Peyer's patch (tissue), 4 donors: ENCODE results near the gene CYB5RL. TPM values are rescaled to one million over a fixed set of nuclear protein-coding genes. Genes with fewer than 3 reads are reported as not detected.

Source experiments
- DNase-seq, 3 donors: peaks; one replicate each; pipeline ENCODE4 v3.0.0-alpha.2; 2017 to 2019
- H3K27ac ChIP-seq, 4 donors: fragments of 200-600 bp; sonication (generic); one replicate each; pipeline ENCODE4 v1.5.1; 2016 to 2019
- H3K27me3 ChIP-seq, 2 donors: fragments of 200-600 bp; sonication (generic); one replicate each; pipeline ENCODE4 v1.5.1; 2019
- H3K36me3 ChIP-seq, 3 donors: fragments of 200-600 bp; sonication (generic); one replicate each; pipeline ENCODE4 v1.5.1; 2016 to 2019
- H3K4me1 ChIP-seq, 4 donors: fragments of 200-600 bp; sonication (generic); one replicate each; pipeline ENCODE4 v1.5.1; 2016 to 2019
- H3K4me3 ChIP-seq, 4 donors: fragments of 200-600 bp; sonication (generic); 1 replicate in 3 of 4; 2 replicates in 1 of 4; pipeline ENCODE4 v1.5.1; 2016 to 2019; ENCODE audit warnings: mild to moderate bottlenecking in 1 of 4
- H3K9me3 ChIP-seq, 4 donors: fragments of 200-600 bp; sonication (generic); one replicate each; pipeline ENCODE4 v1.5.1; 2016 to 2019; ENCODE audit warnings: mild to moderate bottlenecking in 1 of 4
- POLR2A ChIP-seq, 2 donors: fragments of 450-650 bp; IDR thresholded peaks; one replicate each; pipeline ENCODE4 v1.5.1; 2017; ENCODE audit warnings: antibody characterized with exemption in 2 of 2, mild to moderate bottlenecking in 2 of 2, moderate library complexity in 2 of 2
- total RNA-seq, 4 donors: library from RNA; depleted of rRNA; stranded (reverse); fragments of >200 nt; gene quantifications; one replicate each; pipeline ENCODE4 v1.1.0, GENCODE V29; 2016
- TF ChIP-seq, protein P1 (sequence below), 6 experiments: fragments of 450-650 bp in 4 of 6; fragments of 200-600 bp in 2 of 6; sonication (generic) in 1 of 6; IDR thresholded peaks; one replicate each; pipeline ENCODE4 v1.5.1; 2017 to 2019; ENCODE audit warnings: antibody characterized with exemption in 6 of 6, mild to moderate bottlenecking in 3 of 6, moderate library complexity in 1 of 6

The CYB5RL gene, protein sequence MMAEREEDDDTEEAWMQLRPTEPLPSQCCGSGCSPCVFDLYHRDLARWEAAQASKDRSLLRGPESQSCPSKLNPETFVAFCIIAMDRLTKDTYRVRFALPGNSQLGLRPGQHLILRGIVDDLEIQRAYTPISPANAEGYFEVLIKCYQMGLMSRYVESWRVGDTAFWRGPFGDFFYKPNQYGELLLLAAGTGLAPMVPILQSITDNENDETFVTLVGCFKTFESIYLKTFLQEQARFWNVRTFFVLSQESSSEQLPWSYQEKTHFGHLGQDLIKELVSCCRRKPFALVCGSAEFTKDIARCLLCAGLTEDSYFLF
- total RNA-seq = 10 to 100 TPM in 1 of 4 donors, 1 to 10 TPM in 3; 3.9 to 11.5 (median 6.9) TPM

DNA sequence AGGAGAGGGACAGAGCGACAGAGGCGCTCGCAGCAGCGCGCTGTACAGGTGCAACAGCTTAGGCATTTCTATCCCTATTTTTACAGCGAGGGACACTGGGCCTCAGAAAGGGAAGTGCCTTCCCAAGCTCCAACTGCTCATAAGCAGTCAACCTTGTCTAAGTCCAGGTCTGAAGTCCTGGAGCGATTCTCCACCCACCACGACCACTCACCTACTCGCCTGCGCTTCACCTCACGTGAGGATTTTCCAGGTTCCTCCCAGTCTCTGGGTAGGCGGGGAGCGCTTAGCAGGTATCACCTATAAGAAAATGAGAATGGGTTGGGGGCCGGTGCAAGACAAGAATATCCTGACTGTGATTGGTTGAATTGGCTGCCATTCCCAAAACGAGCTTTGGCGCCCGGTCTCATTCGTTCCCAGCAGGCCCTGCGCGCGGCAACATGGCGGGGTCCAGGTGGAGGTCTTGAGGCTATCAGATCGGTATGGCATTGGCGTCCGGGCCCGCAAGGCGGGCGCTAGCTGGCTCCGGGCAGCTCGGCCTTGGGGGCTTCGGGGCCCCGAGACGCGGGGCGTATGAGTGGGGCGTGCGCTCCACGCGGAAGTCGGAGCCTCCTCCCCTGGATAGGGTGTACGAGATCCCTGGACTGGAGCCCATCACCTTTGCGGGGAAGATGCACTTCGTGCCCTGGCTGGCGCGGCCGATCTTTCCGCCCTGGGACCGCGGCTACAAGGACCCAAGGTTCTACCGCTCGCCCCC, at the start of gene CYB5RL, which contains the start of gene MRPL37:
Gene CYB5RL, minus strand, starts transcription at position 266 of the 754 bp plus-strand sequence. CDS start 4,414 bp downstream, outside the sequence.
Gene MRPL37, plus strand, starts transcription at position 403 of the 754 bp plus-strand sequence. Its CDS starts 77 bp downstream, at position 480.
- peak; percentile 10 to 54 for TF ChIP-seq POLR2A (IDR thresholded peaks at IDR 0.05)
- TF ChIP-seq, protein P1, sequence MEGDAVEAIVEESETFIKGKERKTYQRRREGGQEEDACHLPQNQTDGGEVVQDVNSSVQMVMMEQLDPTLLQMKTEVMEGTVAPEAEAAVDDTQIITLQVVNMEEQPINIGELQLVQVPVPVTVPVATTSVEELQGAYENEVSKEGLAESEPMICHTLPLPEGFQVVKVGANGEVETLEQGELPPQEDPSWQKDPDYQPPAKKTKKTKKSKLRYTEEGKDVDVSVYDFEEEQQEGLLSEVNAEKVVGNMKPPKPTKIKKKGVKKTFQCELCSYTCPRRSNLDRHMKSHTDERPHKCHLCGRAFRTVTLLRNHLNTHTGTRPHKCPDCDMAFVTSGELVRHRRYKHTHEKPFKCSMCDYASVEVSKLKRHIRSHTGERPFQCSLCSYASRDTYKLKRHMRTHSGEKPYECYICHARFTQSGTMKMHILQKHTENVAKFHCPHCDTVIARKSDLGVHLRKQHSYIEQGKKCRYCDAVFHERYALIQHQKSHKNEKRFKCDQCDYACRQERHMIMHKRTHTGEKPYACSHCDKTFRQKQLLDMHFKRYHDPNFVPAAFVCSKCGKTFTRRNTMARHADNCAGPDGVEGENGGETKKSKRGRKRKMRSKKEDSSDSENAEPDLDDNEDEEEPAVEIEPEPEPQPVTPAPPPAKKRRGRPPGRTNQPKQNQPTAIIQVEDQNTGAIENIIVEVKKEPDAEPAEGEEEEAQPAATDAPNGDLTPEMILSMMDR (IDR thresholded peaks at IDR 0.05) = no peak
- H3K4me1 ChIP-seq = peaks cover 5 to 24% (median 10%) of the 10 kb centered on the region in 4 donors
- H3K9me3 ChIP-seq = no peaks in the 10 kb centered on the region
- peaks cover 0 to 15% (median 0%) of the 10 kb centered on the region in 3 donors for H3K36me3 ChIP-seq
- peak within 1 kb of the TSS; percentile 81 to 97 (median 90) for H3K4me3 ChIP-seq
- no peaks in the 10 kb centered on the region for H3K27me3 ChIP-seq
- DNase-seq = peak; percentile 92 to 96 (median 94)
- peak within 1 kb of the TSS; percentile 66 to 86 (median 72) for H3K27ac ChIP-seq

DNA sequence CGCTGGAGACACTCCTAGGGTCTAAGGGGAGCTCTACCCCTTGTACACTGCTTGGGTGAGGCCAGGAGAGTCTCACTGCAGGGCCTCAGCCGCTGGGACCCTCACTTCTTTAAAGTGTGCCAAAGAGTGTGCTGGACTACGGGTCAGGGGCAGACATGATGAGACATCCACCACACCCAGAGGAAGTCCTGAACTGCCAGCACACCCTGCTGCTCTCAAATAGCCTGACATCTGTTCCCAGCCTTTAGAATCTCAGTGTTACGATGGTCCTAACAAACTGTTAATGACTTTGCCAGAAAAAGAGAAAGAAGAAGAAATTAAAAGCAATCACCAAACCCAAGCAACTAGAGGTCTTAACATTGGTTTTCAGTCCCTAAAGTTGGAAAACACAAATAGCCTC, 49.1 kb upstream of the CYB5RL start:
- no peaks in the 10 kb centered on the region for H3K4me1 ChIP-seq
- DNase-seq = no peak
- peaks cover 0 to 42% (median 0%) of the 10 kb centered on the region in 3 donors for H3K36me3 ChIP-seq
- TF ChIP-seq POLR2A (IDR thresholded peaks at IDR 0.05) = no peak
- TF ChIP-seq, protein P1 (IDR thresholded peaks at IDR 0.05) = no peak
- H3K27ac ChIP-seq = no peak overlapping the region
- H3K9me3 ChIP-seq = no peaks in the 10 kb centered on the region
- H3K4me3 ChIP-seq = no peak overlapping the region
- H3K27me3 ChIP-seq = no peaks in the 10 kb centered on the region

DNA sequence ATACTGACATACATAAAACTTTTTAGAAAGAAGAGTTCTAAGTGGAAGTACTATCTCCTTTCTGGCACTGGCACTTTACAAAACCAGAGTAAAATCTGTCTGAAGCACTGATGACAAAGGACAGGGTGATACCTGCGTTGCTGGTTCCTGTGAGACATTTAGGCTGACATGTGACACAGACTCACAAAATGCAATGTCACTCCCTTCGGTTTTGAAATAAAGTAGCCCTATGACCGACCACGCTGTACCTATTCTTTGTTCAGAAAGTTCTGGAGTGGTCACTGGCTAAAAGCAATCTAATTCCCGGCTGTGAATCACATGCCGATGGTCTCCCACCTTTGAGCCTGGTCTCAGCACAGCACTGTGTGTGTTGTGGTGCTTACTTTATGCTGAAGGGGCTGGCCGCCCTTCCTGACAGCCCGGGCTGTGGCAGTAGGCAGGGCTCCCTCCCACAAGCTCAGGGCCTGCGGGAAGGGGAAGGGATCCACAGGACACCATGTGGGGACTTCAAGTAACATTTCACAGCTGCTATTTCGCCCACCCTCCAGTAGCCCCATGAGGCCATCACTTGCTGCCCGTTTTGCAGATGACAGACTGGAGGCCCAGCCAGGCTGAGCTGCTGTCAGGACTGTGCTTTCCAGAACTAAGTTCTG, 48.2 kb upstream of the CYB5RL start:
- Histone ChIP-seq H3K4me1 (no peaks in the 10 kb centered on the region), H3K9me3 (no peaks in the 10 kb centered on the region), H3K4me3 (no peak overlapping the region), H3K27me3 (no peaks in the 10 kb centered on the region), H3K27ac (no peak overlapping the region), H3K36me3 (peaks cover 0 to 48% (median 0%) of the 10 kb centered on the region in 3 donors)
- DNase-seq = no peak
- TF ChIP-seq POLR2A (IDR thresholded peaks at IDR 0.05) = no peak
- TF ChIP-seq, protein P1 (IDR thresholded peaks at IDR 0.05) = no peak

DNA sequence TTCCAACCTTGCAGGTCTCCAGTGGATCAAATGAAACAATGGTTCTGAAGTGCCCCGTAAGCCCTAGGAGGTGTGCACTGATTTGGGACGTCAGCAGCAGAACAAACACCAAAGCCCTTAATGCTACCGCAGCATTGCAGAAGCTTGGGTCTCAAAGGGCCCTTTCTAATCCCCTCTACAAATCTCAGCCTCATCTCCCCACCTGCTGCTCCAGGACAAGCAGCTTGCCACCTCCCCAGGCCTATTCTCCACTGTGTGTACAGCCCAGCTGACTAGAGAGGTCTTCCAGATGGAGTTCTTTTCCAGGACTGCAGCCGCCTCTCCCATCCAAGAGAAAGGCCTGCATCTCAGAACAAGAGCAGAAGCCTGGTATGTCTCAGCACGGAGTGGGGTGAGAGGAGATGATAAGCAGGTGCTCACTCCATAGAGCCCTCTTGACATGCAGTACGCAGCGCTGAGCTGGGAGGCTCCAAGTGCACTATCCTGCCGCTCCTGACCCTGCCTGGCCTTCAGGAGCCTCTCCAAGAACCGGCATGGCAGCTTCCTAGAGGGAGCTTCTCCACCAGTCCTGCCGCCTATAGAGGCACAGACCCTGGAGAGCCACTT, 46.4 kb upstream of the CYB5RL start:
- no peaks in the 10 kb centered on the region for H3K4me1 ChIP-seq
- H3K27me3 ChIP-seq = no peaks in the 10 kb centered on the region
- no peak overlapping the region for H3K4me3 ChIP-seq
- no peak overlapping the region for H3K27ac ChIP-seq
- no peak for TF ChIP-seq POLR2A (IDR thresholded peaks at IDR 0.05)
- TF ChIP-seq, protein P1 (IDR thresholded peaks at IDR 0.05) = no peak
- DNase-seq = no peak
- no peaks in the 10 kb centered on the region for H3K9me3 ChIP-seq
- H3K36me3 ChIP-seq = peaks cover 0 to 57% (median 0%) of the 10 kb centered on the region in 3 donors

DNA sequence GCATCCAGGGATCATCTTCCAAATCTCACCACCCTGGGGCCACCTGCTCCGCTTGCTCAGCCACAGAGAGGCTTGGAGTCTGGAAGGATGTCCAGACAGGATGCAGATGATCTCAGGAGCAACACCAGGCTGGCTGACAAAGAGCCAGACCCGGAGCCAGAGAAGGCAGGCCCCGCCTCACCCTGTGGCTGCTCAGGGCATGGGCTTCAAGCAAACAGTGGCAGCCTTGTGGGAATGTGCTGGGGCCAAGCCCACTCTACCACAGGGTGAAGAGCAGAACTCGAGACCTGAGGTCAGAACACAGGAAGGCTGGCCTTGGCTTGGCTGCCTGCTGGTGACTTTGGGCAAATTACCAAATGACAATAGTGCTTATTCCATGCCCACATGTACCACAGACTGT, 45.7 kb upstream of the CYB5RL start:
- Histone ChIP-seq H3K27ac (peak overlapping the region in 1 of 4 donors; percentile 2), H3K4me1 (no peaks in the 10 kb centered on the region), H3K36me3 (peaks cover 0 to 57% (median 0%) of the 10 kb centered on the region in 3 donors), H3K4me3 (no peak overlapping the region), H3K27me3 (no peaks in the 10 kb centered on the region), H3K9me3 (no peaks in the 10 kb centered on the region)
- TF ChIP-seq POLR2A (IDR thresholded peaks at IDR 0.05) = no peak
- TF ChIP-seq, protein P1 (IDR thresholded peaks at IDR 0.05) = no peak
- no peak for DNase-seq
